Activated CD8-positive, alpha-beta memory T cell treated with anti-CD3 and anti-CD28 coated beads for 1 hour (primary cell): Measurements from ENCODE around the gene FMN2.

Source experiments
- DNase-seq, 2 donors: peaks; one replicate each; pipeline ENCODE4 v3.0.0-alpha.2; 2020; ENCODE audit warnings: low read depth in 1 of 2; ENCODE audit errors: extremely low read depth in 1 of 2

Gene FMN2

GRCh38 chr1:240091614-240092300 lies at the start of gene FMN2:
Gene FMN2 (plus strand): TSS chr1:240091883. CDS start chr1:240092110, 227 bp downstream.
- DNase-seq, result no peak

GRCh38 chr1:240044620-240045019 lies 47.1 kb upstream of the FMN2 start:
- DNase-seq, result no peak

GRCh38 chr1:240046000-240046399 lies 45.7 kb upstream of the FMN2 start:
- DNase-seq, result no peak

GRCh38 chr1:240054109-240054701 lies 37.5 kb upstream of the FMN2 start:
- no peak for DNase-seq

- no peak for DNase-seq
Observed at GRCh38 chr1:240055936-240056335, 35.7 kb upstream of the FMN2 start.

GRCh38 chr1:240056350-240056749 lies 35.3 kb upstream of the FMN2 start:
- no peak for DNase-seq

GRCh38 chr1:240058049-240058448 lies 33.6 kb upstream of the FMN2 start:
- DNase-seq, result no peak

- no peak for DNase-seq
Observed at GRCh38 chr1:240068961-240069360, 22.7 kb upstream of the FMN2 start.

- DNase-seq, result no peak
Observed at GRCh38 chr1:240070188-240070587, 21.5 kb upstream of the FMN2 start.

- DNase-seq, result no peak
Observed at GRCh38 chr1:240073097-240073496, 18.6 kb upstream of the FMN2 start.

GRCh38 chr1:240074422-240074821 lies 17.3 kb upstream of the FMN2 start:
- no peak for DNase-seq

GRCh38 chr1:240074908-240075307 lies 16.8 kb upstream of the FMN2 start:
- no peak for DNase-seq

- no peak for DNase-seq
Observed at GRCh38 chr1:240084337-240084736, 7.3 kb upstream of the FMN2 start.

- DNase-seq, result no peak
Observed at GRCh38 chr1:240084749-240085148, 6.9 kb upstream of the FMN2 start.

- no peak for DNase-seq
Observed at GRCh38 chr1:240086726-240087125, 5.0 kb upstream of the FMN2 start.

- DNase-seq, result no peak
Observed at GRCh38 chr1:240090014-240090413, 1.7 kb upstream of the FMN2 start.

GRCh38 chr1:240090957-240091600 lies 604 bp upstream of the FMN2 start:
- DNase-seq, result no peak

- no peak for DNase-seq
Observed at GRCh38 chr1:240092301-240093119, 827 bp downstream of the FMN2 start.

GRCh38 chr1:240093120-240093961 lies 1.7 kb downstream of the FMN2 start:
- DNase-seq, result no peak

- DNase-seq, result no peak
Observed at GRCh38 chr1:240094041-240094722, 2.5 kb downstream of the FMN2 start.
